Left kidney (tissue), 2 donors: ENCODE measurements around the gene GDPD5. TPM values are rescaled to one million over a fixed set of nuclear protein-coding genes. Genes with fewer than 3 reads are reported as not detected.

Experiments used
- DNase-seq: peaks from one replicate; pipeline ENCODE4 v3.0.0-alpha.2; 2013
- polyA plus RNA-seq: library from polyadenylated mRNA; unstranded; fragments of 120-200 nt; gene quantifications from one replicate; pipeline ENCODE4 v1.2.1, GENCODE V29; 2013; ENCODE audit not compliant: insufficient read length

Gene GDPD5
- polyA plus RNA-seq, 1 donor, result 11.7 TPM

- DNase-seq, result no peak
Observed at GRCh38 chr11:75492181-75492820, 33.4 kb downstream of the GDPD5 start.

GRCh38 chr11:75491465-75491864, 34.3 kb downstream of the GDPD5 start:
- no peak for DNase-seq

GRCh38 chr11:75490221-75491181, 35.2 kb downstream of the GDPD5 start:
- no peak for DNase-seq

- no peak for DNase-seq
Observed at GRCh38 chr11:75487365-75487764, 38.4 kb downstream of the GDPD5 start.

- no peak for DNase-seq
Observed at GRCh38 chr11:75485742-75486141, 40.0 kb downstream of the GDPD5 start.

- no peak for DNase-seq
Observed at GRCh38 chr11:75482931-75483469, 42.7 kb downstream of the GDPD5 start.

GRCh38 chr11:75481922-75482606, 43.7 kb downstream of the GDPD5 start:
- DNase-seq, result no peak

GRCh38 chr11:75481223-75481921, 44.4 kb downstream of the GDPD5 start:
- DNase-seq, result no peak

- DNase-seq, result no peak
Observed at GRCh38 chr11:75480185-75481175, 45.3 kb downstream of the GDPD5 start.

GRCh38 chr11:75479597-75480145, 46.1 kb downstream of the GDPD5 start:
- no peak for DNase-seq

GRCh38 chr11:75478783-75479596, 46.8 kb downstream of the GDPD5 start:
- no peak for DNase-seq

- no peak for DNase-seq
Observed at GRCh38 chr11:75477614-75477935, 48.2 kb downstream of the GDPD5 start.

- no peak for DNase-seq
Observed at GRCh38 chr11:75476739-75477613, 48.8 kb downstream of the GDPD5 start.

GRCh38 chr11:75475767-75476650, 49.7 kb downstream of the GDPD5 start:
- DNase-seq, result no peak

- peak; percentile 58 for DNase-seq
Observed at GRCh38 chr11:75474878-75475766, 50.6 kb downstream of the GDPD5 start.

- DNase-seq, result no peak
Observed at GRCh38 chr11:75474240-75474639, 51.5 kb downstream of the GDPD5 start.
